ENCODE measurements around the gene PHLDB2. TPM values are rescaled to one million over a fixed set of nuclear protein-coding genes. Genes with fewer than 3 reads are reported as not detected.

Gene PHLDB2
- total and polyA plus RNA-seq, 11 donors = 59.0 to 280 (median 115) TPM

DNA sequence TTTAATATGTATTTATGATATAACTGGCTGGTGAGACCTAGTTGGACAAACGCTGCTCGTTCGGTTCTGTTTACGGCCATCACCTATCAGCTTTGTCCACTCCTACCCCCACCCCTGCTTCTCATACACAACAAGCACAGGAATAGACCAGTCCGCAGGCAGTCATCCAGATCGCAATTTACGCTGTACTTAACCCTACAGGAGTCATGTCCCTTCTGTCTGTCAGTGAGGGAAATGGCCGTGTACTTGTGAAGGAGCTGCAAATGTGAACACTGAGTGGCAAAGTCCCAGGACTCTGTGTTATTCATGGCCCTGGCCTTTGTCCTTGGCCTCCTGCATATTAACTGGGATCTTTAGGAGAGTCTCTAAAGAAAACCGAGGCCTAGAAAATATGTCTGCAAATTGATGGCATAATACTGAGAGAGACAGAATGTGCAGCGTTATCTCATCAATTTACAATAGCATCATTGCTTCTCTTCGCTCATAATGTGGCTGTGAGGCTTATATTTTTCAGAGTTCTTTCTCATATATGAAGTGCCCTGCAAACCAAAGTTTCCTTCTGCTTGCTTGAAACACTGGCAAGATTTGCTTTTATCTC lies 112.6 kb downstream of the PHLDB2 start:
- TF ChIP-seq, protein P1, sequence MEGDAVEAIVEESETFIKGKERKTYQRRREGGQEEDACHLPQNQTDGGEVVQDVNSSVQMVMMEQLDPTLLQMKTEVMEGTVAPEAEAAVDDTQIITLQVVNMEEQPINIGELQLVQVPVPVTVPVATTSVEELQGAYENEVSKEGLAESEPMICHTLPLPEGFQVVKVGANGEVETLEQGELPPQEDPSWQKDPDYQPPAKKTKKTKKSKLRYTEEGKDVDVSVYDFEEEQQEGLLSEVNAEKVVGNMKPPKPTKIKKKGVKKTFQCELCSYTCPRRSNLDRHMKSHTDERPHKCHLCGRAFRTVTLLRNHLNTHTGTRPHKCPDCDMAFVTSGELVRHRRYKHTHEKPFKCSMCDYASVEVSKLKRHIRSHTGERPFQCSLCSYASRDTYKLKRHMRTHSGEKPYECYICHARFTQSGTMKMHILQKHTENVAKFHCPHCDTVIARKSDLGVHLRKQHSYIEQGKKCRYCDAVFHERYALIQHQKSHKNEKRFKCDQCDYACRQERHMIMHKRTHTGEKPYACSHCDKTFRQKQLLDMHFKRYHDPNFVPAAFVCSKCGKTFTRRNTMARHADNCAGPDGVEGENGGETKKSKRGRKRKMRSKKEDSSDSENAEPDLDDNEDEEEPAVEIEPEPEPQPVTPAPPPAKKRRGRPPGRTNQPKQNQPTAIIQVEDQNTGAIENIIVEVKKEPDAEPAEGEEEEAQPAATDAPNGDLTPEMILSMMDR (IDR thresholded peaks at IDR 0.05) = no peak
- TF ChIP-seq POLR2A (IDR thresholded peaks at IDR 0.05) = no peak
- Histone ChIP-seq H3K4me1 (peaks cover 0 to 45% (median 23%) of the 10 kb centered on the region in 12 donors), H3K27me3 (no peaks in the 10 kb centered on the region), H3K4me3 (no peak overlapping the region), H3K9me3 (no peaks in the 10 kb centered on the region), H3K36me3 (peaks cover 0 to 93% (median 25%) of the 10 kb centered on the region in 9 donors), H3K27ac (peak overlapping the region; percentile 21 to 85 (median 71))
- intact Hi-C loops (cut with DNase I) = loop anchor here in 2 of 10 donors (5.0 kb wide), 2 partner anchors 294 to 304 kb away; no protein-coding TSS in a partner anchor
- WGBS, 4 donors = 54 to 63% (median 56%) methylated on average over 11 of the region's 11 CpGs
- DNase-seq (peak in 4 of 5 donors; percentile 52 to 85 (median 72)), ATAC-seq (peak; percentile 91 to 94 (median 92))

DNA sequence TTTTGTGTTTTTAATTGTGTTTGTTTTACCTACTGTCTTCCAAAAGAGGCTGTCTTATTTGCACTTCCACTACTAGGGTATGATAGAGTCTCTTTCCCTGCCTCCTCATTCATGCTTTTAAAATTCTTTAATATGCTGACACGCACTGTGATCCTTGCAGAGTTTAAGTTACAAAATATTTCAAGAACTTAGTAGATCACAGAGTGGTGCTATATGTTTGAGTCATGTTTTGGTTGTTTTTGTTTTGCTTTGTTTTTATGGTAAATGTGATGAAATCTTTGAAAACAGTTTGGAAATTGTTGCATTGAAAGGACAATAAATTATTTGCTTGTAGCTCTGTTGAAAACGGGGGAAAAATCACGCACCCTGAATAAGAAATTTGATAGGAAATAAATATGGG lies 113.8 kb downstream of the PHLDB2 start:
- no peak for DNase-seq
- Histone ChIP-seq H3K36me3 (peaks cover 0 to 82% (median 25%) of the 10 kb centered on the region in 9 donors), H3K27ac (no peak overlapping the region), H3K27me3 (no peaks in the 10 kb centered on the region), H3K4me3 (no peak overlapping the region), H3K4me1 (peaks cover 0 to 32% (median 13%) of the 10 kb centered on the region in 12 donors), H3K9me3 (no peaks in the 10 kb centered on the region)
- TF ChIP-seq, protein P1 (IDR thresholded peaks at IDR 0.05) = no peak
- 54 to 85% (median 83%) methylated on average over 3 of the region's 3 CpGs for WGBS, 4 donors
- no peak for ATAC-seq
- intact Hi-C loops (cut with DNase I) = loop anchor here in 2 of 10 donors (5.0 kb wide), 2 partner anchors 296 to 306 kb away; no protein-coding TSS in a partner anchor

GRCh38 chr3:111975131-111975530 lies 116.1 kb downstream of the PHLDB2 start:
- intact Hi-C loops (cut with DNase I) = loop anchor here in 1 of 10 donors (5.0 kb wide), 1 partner anchor 37 kb away; no protein-coding TSS in a partner anchor
- Histone ChIP-seq H3K4me1 (peaks cover 0 to 19% (median 11%) of the 10 kb centered on the region in 12 donors), H3K36me3 (peaks cover 0 to 59% (median 17%) of the 10 kb centered on the region in 9 donors), H3K9me3 (no peaks in the 10 kb centered on the region), H3K4me3 (no peak overlapping the region), H3K27me3 (no peaks in the 10 kb centered on the region), H3K27ac (no peak overlapping the region)
- ATAC-seq (no peak), DNase-seq (no peak)
- WGBS, 4 donors = 78 to 92% (median 85%) methylated on average over 2 of the region's 2 CpGs
- TF ChIP-seq, protein P1 (IDR thresholded peaks at IDR 0.05) = no peak
- no peak for TF ChIP-seq POLR2A (IDR thresholded peaks at IDR 0.05)

DNA sequence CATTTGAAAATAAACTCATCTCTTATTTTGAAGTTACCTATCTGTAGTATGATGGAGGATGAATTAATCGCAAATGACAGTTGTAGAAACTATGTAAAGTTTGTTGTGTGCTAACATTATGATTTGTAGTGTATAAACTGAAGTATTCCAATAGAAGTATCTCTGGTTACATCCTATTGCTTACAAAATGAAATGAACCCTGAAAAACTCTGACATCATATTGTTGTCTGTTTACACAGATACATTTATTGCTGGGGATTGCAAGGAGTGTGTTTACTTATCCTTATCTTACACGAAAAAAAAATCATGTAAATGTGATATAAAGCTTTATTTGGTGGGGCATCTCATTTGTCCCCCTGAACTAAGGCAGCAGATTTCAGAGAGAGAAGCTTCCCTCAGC lies 117.2 kb downstream of the PHLDB2 start:
- Histone ChIP-seq H3K4me1 (peaks cover 0 to 25% (median 15%) of the 10 kb centered on the region in 12 donors), H3K9me3 (no peaks in the 10 kb centered on the region), H3K27ac (no peak overlapping the region), H3K4me3 (no peak overlapping the region), H3K27me3 (no peaks in the 10 kb centered on the region), H3K36me3 (peaks cover 0 to 48% (median 15%) of the 10 kb centered on the region in 9 donors)
- TF ChIP-seq, protein P1 (IDR thresholded peaks at IDR 0.05) = no peak
- no peak for TF ChIP-seq POLR2A (IDR thresholded peaks at IDR 0.05)
- ATAC-seq (no peak), DNase-seq (no peak)
- intact Hi-C loops (cut with DNase I) = loop anchor here in 1 of 10 donors (5.0 kb wide), 1 partner anchor 36 kb away; no protein-coding TSS in a partner anchor
- WGBS, 4 donors = 72 to 82% (median 75%) methylated on average over 2 of the region's 2 CpGs

Measured in heart left ventricle (tissue), 16 donors.